OCI-LY3 (cell line): ENCODE results near the gene STK32A.
"Not testable (repeated sequence)": the region's sequence is repeated elsewhere in the genome, so short reads cannot be mapped to it uniquely, and the experiment has no call there.

Experiments used
- CTCF ChIP-seq: fragments of 200-600, 300-600 bp; sonication (generic); IDR thresholded peaks from 2 replicates; pipeline ENCODE4 v1.5.1; 2014; ENCODE audit warnings: antibody characterized with exemption, low read length, low read depth
- EZH2phosphoT487 ChIP-seq: fragments of 200-600 bp; shearing (Covaris generic); IDR thresholded peaks from 2 replicates; pipeline ENCODE4 v1.6.1; 2018; ENCODE audit warnings: antibody characterized with exemption, mixed run types, low read depth

- not testable (repeated sequence) for TF ChIP-seq CTCF, EZH2phosphoT487
Measured at GRCh38 chr5:147367381-147367780, 132.6 kb downstream of the STK32A start.
